Activated T-helper 17 cell treated with anti-CD3 and anti-CD28 coated beads, Interleukin-2, amount 50 U/mL, for 72 hours (primary cell): ENCODE measurements around the gene NUFIP2. TPM values are rescaled to one million over a fixed set of nuclear protein-coding genes. Genes with fewer than 3 reads are reported as not detected.
"Not testable (repeated sequence)": the region's sequence is repeated elsewhere in the genome, so short reads cannot be mapped to it uniquely, and the experiment has no call there.

ENCODE experiments used
- ATAC-seq: fragments of 150-1000 bp; cut with Tn5 transposase; replicated peaks from 2 replicates; pipeline ENCODE4 v1.10.0; 2021; ENCODE audit warnings: mild to moderate bottlenecking, moderate library complexity
- H3K27ac Mint-ChIP-seq: one replicate; pipeline ENCODE4 v1.8.0; 2022; ENCODE audit warnings: mixed read lengths
- H3K27me3 Mint-ChIP-seq: one replicate; pipeline ENCODE4 v1.8.0; 2022; ENCODE audit warnings: mixed read lengths
- H3K36me3 Mint-ChIP-seq: one replicate; pipeline ENCODE4 v1.8.0; 2022; ENCODE audit warnings: low read depth, mild to moderate bottlenecking, mixed read lengths
- H3K4me1 Mint-ChIP-seq: one replicate; pipeline ENCODE4 v1.8.0; 2022; ENCODE audit warnings: mixed read lengths
- H3K4me3 Mint-ChIP-seq: one replicate; pipeline ENCODE4 v1.8.0; 2022; ENCODE audit warnings: mild to moderate bottlenecking, mixed read lengths
- H3K9me3 Mint-ChIP-seq: one replicate; pipeline ENCODE4 v1.8.0; 2022; ENCODE audit warnings: mixed read lengths
- total RNA-seq, 2 donors: library from RNA; stranded (reverse); gene quantifications; one replicate each; pipeline ENCODE4 v1.2.3, GENCODE V29; 2022

Gene NUFIP2
- total RNA-seq, 2 donors from 2014 or later = 61.6 to 65.1 TPM

GRCh38 chr17:29238133-29238850 is 55.7 kb downstream of the NUFIP2 start:
- Mint-ChIP-seq H3K4me3 (no peak overlapping the region), H3K4me1 (no peaks in the 10 kb centered on the region), H3K36me3 (no peaks in the 10 kb centered on the region), H3K27ac (no peak overlapping the region), H3K9me3 (no peaks in the 10 kb centered on the region), H3K27me3 (no peaks in the 10 kb centered on the region)
- ATAC-seq = no peak

- no peak overlapping the region for H3K4me3 Mint-ChIP-seq
- H3K27me3 Mint-ChIP-seq = no peaks in the 10 kb centered on the region
- H3K27ac Mint-ChIP-seq = no peak overlapping the region
Measured at GRCh38 chr17:29237476-29238132, 56.3 kb downstream of the NUFIP2 start.

GRCh38 chr17:29235904-29236303 is 58.0 kb downstream of the NUFIP2 start:
- no peaks in the 10 kb centered on the region for H3K9me3 Mint-ChIP-seq
- H3K27me3 Mint-ChIP-seq = no peaks in the 10 kb centered on the region
- no peaks in the 10 kb centered on the region for H3K4me1 Mint-ChIP-seq
- ATAC-seq = no peak
- no peak overlapping the region for H3K27ac Mint-ChIP-seq
- H3K4me3 Mint-ChIP-seq = no peak overlapping the region
- no peaks in the 10 kb centered on the region for H3K36me3 Mint-ChIP-seq

More at GRCh38 chr17:29237476-29238132, 56.3 kb downstream of the NUFIP2 start:
- no peaks in the 10 kb centered on the region for H3K4me1 Mint-ChIP-seq
- no peaks in the 10 kb centered on the region for H3K9me3 Mint-ChIP-seq
- no peaks in the 10 kb centered on the region for H3K36me3 Mint-ChIP-seq
- ATAC-seq = no peak

GRCh38 chr17:29234972-29235371 is 59.0 kb downstream of the NUFIP2 start:
- not testable (repeated sequence) for H3K36me3 Mint-ChIP-seq, H3K27me3 Mint-ChIP-seq, ATAC-seq, H3K4me1 Mint-ChIP-seq, H3K9me3 Mint-ChIP-seq, H3K4me3 Mint-ChIP-seq, H3K27ac Mint-ChIP-seq

- Mint-ChIP-seq H3K9me3 (no peaks in the 10 kb centered on the region), H3K27me3 (no peaks in the 10 kb centered on the region), H3K36me3 (no peaks in the 10 kb centered on the region), H3K27ac (no peak overlapping the region), H3K4me3 (no peak overlapping the region), H3K4me1 (no peaks in the 10 kb centered on the region)
- no peak for ATAC-seq
Measured at GRCh38 chr17:29233301-29233700, 60.6 kb downstream of the NUFIP2 start.

GRCh38 chr17:29225396-29225795 is 68.6 kb downstream of the NUFIP2 start:
- Mint-ChIP-seq H3K27ac (peak overlapping the region; percentile 1), H3K36me3 (no peaks in the 10 kb centered on the region), H3K27me3 (no peaks in the 10 kb centered on the region), H3K4me3 (no peak overlapping the region), H3K9me3 (no peaks in the 10 kb centered on the region), H3K4me1 (peaks cover 5% of the 10 kb centered on the region)
- no peak for ATAC-seq

GRCh38 chr17:29221338-29221737 is 72.6 kb downstream of the NUFIP2 start:
- H3K27ac Mint-ChIP-seq, H3K4me3 Mint-ChIP-seq, H3K36me3 Mint-ChIP-seq, H3K9me3 Mint-ChIP-seq, H3K4me1 Mint-ChIP-seq, H3K27me3 Mint-ChIP-seq, ATAC-seq: not testable (repeated sequence)

GRCh38 chr17:29219378-29220047 is 74.4 kb downstream of the NUFIP2 start:
- Mint-ChIP-seq H3K27ac (no peak overlapping the region), H3K27me3 (no peaks in the 10 kb centered on the region), H3K9me3 (no peaks in the 10 kb centered on the region), H3K36me3 (no peaks in the 10 kb centered on the region), H3K4me1 (peaks cover 5% of the 10 kb centered on the region), H3K4me3 (no peak overlapping the region)
- peak; percentile 92 for ATAC-seq

- peaks cover 5% of the 10 kb centered on the region for H3K4me1 Mint-ChIP-seq
- no peaks in the 10 kb centered on the region for H3K9me3 Mint-ChIP-seq
- no peak for ATAC-seq
- no peaks in the 10 kb centered on the region for H3K36me3 Mint-ChIP-seq
- no peak overlapping the region for H3K27ac Mint-ChIP-seq
- no peak overlapping the region for H3K4me3 Mint-ChIP-seq
- H3K27me3 Mint-ChIP-seq = no peaks in the 10 kb centered on the region
Measured at GRCh38 chr17:29216856-29217255, 77.1 kb downstream of the NUFIP2 start.

- Mint-ChIP-seq H3K27ac (no peak overlapping the region), H3K4me1 (peaks cover 5% of the 10 kb centered on the region), H3K27me3 (no peaks in the 10 kb centered on the region), H3K36me3 (no peaks in the 10 kb centered on the region), H3K9me3 (no peaks in the 10 kb centered on the region), H3K4me3 (no peak overlapping the region)
- ATAC-seq = no peak
Measured at GRCh38 chr17:29216181-29216580, 77.8 kb downstream of the NUFIP2 start.

- no peaks in the 10 kb centered on the region for H3K36me3 Mint-ChIP-seq
- H3K4me1 Mint-ChIP-seq = peaks cover 5% of the 10 kb centered on the region
- no peak for ATAC-seq
- H3K9me3 Mint-ChIP-seq = no peaks in the 10 kb centered on the region
- H3K27ac Mint-ChIP-seq = no peak overlapping the region
- H3K27me3 Mint-ChIP-seq = no peaks in the 10 kb centered on the region
- no peak overlapping the region for H3K4me3 Mint-ChIP-seq
Measured at GRCh38 chr17:29215717-29216116, 78.2 kb downstream of the NUFIP2 start.

- Mint-ChIP-seq H3K9me3 (no peaks in the 10 kb centered on the region), H3K36me3 (no peaks in the 10 kb centered on the region), H3K27me3 (no peaks in the 10 kb centered on the region), H3K4me3 (no peak overlapping the region), H3K4me1 (peaks cover 5% of the 10 kb centered on the region), H3K27ac (no peak overlapping the region)
- ATAC-seq = no peak
Measured at GRCh38 chr17:29215174-29215573, 78.8 kb downstream of the NUFIP2 start.

GRCh38 chr17:29214215-29215146 is 79.5 kb downstream of the NUFIP2 start:
- Mint-ChIP-seq H3K36me3 (no peaks in the 10 kb centered on the region), H3K4me3 (no peak overlapping the region), H3K9me3 (no peaks in the 10 kb centered on the region), H3K27ac (no peak overlapping the region), H3K4me1 (peaks cover 1% of the 10 kb centered on the region), H3K27me3 (no peaks in the 10 kb centered on the region)
- no peak for ATAC-seq

- no peaks in the 10 kb centered on the region for H3K27me3 Mint-ChIP-seq
- H3K27ac Mint-ChIP-seq = no peak overlapping the region
- no peak for ATAC-seq
- H3K4me1 Mint-ChIP-seq = no peaks in the 10 kb centered on the region
- H3K36me3 Mint-ChIP-seq = no peaks in the 10 kb centered on the region
- no peak overlapping the region for H3K4me3 Mint-ChIP-seq
- no peaks in the 10 kb centered on the region for H3K9me3 Mint-ChIP-seq
Measured at GRCh38 chr17:29212681-29213121, 81.2 kb downstream of the NUFIP2 start.
